GM23248 (cell line): ENCODE data around the gene GHRH. TPM values are rescaled to one million over a fixed set of nuclear protein-coding genes. Genes with fewer than 3 reads are reported as not detected.

Experiments used
- DNase-seq: peaks from one replicate; pipeline ENCODE4 v3.0.0-alpha.2; 2015
- H2AFZ ChIP-seq: fragments of 200-600 bp; sonication (generic); 2 replicates; pipeline ENCODE4 v1.6.1; 2016; ENCODE audit warnings: antibody characterized with exemption
- H3F3A ChIP-seq: fragments of 200-600 bp; sonication (generic); 2 replicates; pipeline ENCODE4 v1.6.1; 2016; ENCODE audit warnings: mild to moderate bottlenecking, antibody characterized with exemption, mixed run types; ENCODE audit not compliant: insufficient read depth
- H3K27ac ChIP-seq: fragments of 200-600 bp; sonication (generic); 2 replicates; pipeline ENCODE4 v1.5.1; 2016; ENCODE audit warnings: mild to moderate bottlenecking
- H3K27me3 ChIP-seq: fragments of 200-600 bp; sonication (generic); replicated peaks from 2 replicates; pipeline ENCODE4 v1.6.1; 2016; ENCODE audit warnings: mild to moderate bottlenecking; ENCODE audit not compliant: insufficient read depth
- H3K36me3 ChIP-seq: fragments of 200-600 bp; sonication (generic); 2 replicates; pipeline ENCODE4 v1.6.1; 2016; ENCODE audit warnings: low read depth, mild to moderate bottlenecking
- H3K4me1 ChIP-seq: fragments of 200-600 bp; sonication (generic); 2 replicates; pipeline ENCODE4 v1.6.1; 2016; ENCODE audit warnings: mild to moderate bottlenecking; ENCODE audit not compliant: insufficient read depth
- H3K4me2 ChIP-seq: fragments of 200-600 bp; sonication (generic); one replicate; pipeline ENCODE4 v1.6.1; 2016; ENCODE audit warnings: mild to moderate bottlenecking; ENCODE audit not compliant: unreplicated experiment
- H3K4me3 ChIP-seq: fragments of 200-600 bp; sonication (generic); 2 replicates; pipeline ENCODE4 v1.5.1; 2016; ENCODE audit warnings: mild to moderate bottlenecking
- H3K79me2 ChIP-seq: fragments of 200-600 bp; sonication (generic); 2 replicates; pipeline ENCODE4 v1.6.1; 2016; ENCODE audit warnings: mild to moderate bottlenecking; ENCODE audit not compliant: insufficient read depth
- H3K9ac ChIP-seq: fragments of 200-600 bp; sonication (generic); 2 replicates; pipeline ENCODE4 v1.6.1; 2016; ENCODE audit warnings: mild to moderate bottlenecking
- H3K9me2 ChIP-seq: fragments of 200-600 bp; sonication (generic); 2 replicates; pipeline ENCODE4 v1.6.1; 2016; ENCODE audit warnings: mixed run types, mild to moderate bottlenecking, moderate library complexity; ENCODE audit not compliant: insufficient read depth
- H3K9me3 ChIP-seq: fragments of 200-600 bp; sonication (generic); one replicate; pipeline ENCODE4 v1.6.1; 2017; ENCODE audit warnings: low read depth
- H4K20me1 ChIP-seq: fragments of 200-600 bp; sonication (generic); 2 replicates; pipeline ENCODE4 v1.6.0; 2016; ENCODE audit not compliant: insufficient read depth
- EZH2 ChIP-seq: fragments of 200-600 bp; sonication (generic); IDR thresholded peaks from 2 replicates; pipeline ENCODE4 v1.6.1; 2018; ENCODE audit warnings: antibody characterized with exemption, mild to moderate bottlenecking; ENCODE audit not compliant: insufficient read depth, poor library complexity, severe bottlenecking
- EZH2phosphoT487 ChIP-seq: fragments of 200-600 bp; sonication (generic); IDR thresholded peaks from 2 replicates; pipeline ENCODE4 v1.6.1; 2018; ENCODE audit warnings: antibody characterized with exemption, moderate library complexity, mild to moderate bottlenecking, low read depth; ENCODE audit not compliant: insufficient read depth
- WGBS, 2 experiments: methylation state at CpG; one replicate each; pipeline ENCODE4 v1.1.6; 2015 to 2017; ENCODE audit warnings: low lambda C conversion rate in 2 of 2, low coverage in 1 of 2; ENCODE audit errors: missing lambda C conversion rate in 2 of 2; 5-methylcytosine and 5-hydroxymethylcytosine counted together
- in situ Hi-C: fragments of 300-500 bp; cut with MboI; formaldehyde crosslinking; loops from 2 replicates; pipeline ENCODE4 v1.15.0; 2020
- polyA plus RNA-seq: library from polyadenylated mRNA; unstranded; fragments of >200 nt; fragmentation: Nextera tagmentation; extraction: Ambion mirVana; gene quantifications from 2 replicates; pipeline ENCODE4 v1.2.1, GENCODE V29; 2016
- total RNA-seq: library from RNA; depleted of rRNA; stranded (reverse); fragments of >200 nt; shearing (Covaris generic); gene quantifications from 2 replicates; pipeline ENCODE4 v1.2.3, GENCODE V29; 2014

The GHRH gene
- total and polyA plus RNA-seq, 2 experiments from 2014 or later, result not detected

GRCh38 chr20:37302981-37303380 is 41.4 kb upstream of the GHRH start:
- H3K27me3 ChIP-seq, result no peaks in the 10 kb centered on the region
- in situ Hi-C loops, result no loop called here
- WGBS, 2 experiments, result 98 to 100% methylated on average over 2 of the region's 2 CpGs
- no peak overlapping the region for H3K27ac ChIP-seq
- H3F3A ChIP-seq, result peaks cover 14% of the 10 kb centered on the region; the same call in 1 of the 2 replicates
- no peak overlapping the region for H3K4me2 ChIP-seq
- no peak for DNase-seq
- peaks cover 24% of the 10 kb centered on the region for H3K4me1 ChIP-seq
- peaks cover 22% of the 10 kb centered on the region; the same call in 1 of the 2 replicates for H3K36me3 ChIP-seq
- H3K9me3 ChIP-seq, result no peaks in the 10 kb centered on the region
- no peak overlapping the region for H3K9ac ChIP-seq
- H3K9me2 ChIP-seq, result no peaks in the 10 kb centered on the region
- no peak overlapping the region for H2AFZ ChIP-seq
- no peaks in the 10 kb centered on the region for H4K20me1 ChIP-seq
- TF ChIP-seq EZH2 (no peak), EZH2phosphoT487 (no peak)
- H3K4me3 ChIP-seq, result no peak overlapping the region
- H3K79me2 ChIP-seq, result peaks cover 82% of the 10 kb centered on the region

GRCh38 chr20:37301558-37301957 is 39.9 kb upstream of the GHRH start:
- Histone ChIP-seq H3K4me2 (no peak overlapping the region), H3K4me1 (peaks cover 36% of the 10 kb centered on the region), H3K36me3 (peaks cover 22% of the 10 kb centered on the region; the same call in 1 of the 2 replicates), H3K27ac (no peak overlapping the region), H3K9me2 (no peaks in the 10 kb centered on the region), H3K79me2 (peaks cover 78% of the 10 kb centered on the region), H3K4me3 (no peak overlapping the region), H4K20me1 (no peaks in the 10 kb centered on the region), H3F3A (peaks cover 26% of the 10 kb centered on the region), H2AFZ (no peak overlapping the region), H3K9me3 (no peaks in the 10 kb centered on the region), H3K9ac (no peak overlapping the region), H3K27me3 (no peaks in the 10 kb centered on the region)
- DNase-seq, result no peak
- no peak for TF ChIP-seq EZH2phosphoT487
- no peak for TF ChIP-seq EZH2
- in situ Hi-C loops, result no loop called here
- WGBS, 2 experiments, result 100% methylated on average over 3 of the region's 3 CpGs

GRCh38 chr20:37301120-37301519 is 39.5 kb upstream of the GHRH start:
- Histone ChIP-seq H2AFZ (no peak overlapping the region), H3K27ac (no peak overlapping the region), H3K36me3 (peaks cover 22% of the 10 kb centered on the region; the same call in 1 of the 2 replicates), H3K9me2 (no peaks in the 10 kb centered on the region), H3K9ac (no peak overlapping the region), H3K4me1 (peaks cover 41% of the 10 kb centered on the region), H3K27me3 (no peaks in the 10 kb centered on the region), H3K4me2 (no peak overlapping the region), H3F3A (peaks cover 31% of the 10 kb centered on the region), H4K20me1 (no peaks in the 10 kb centered on the region), H3K4me3 (no peak overlapping the region), H3K79me2 (peaks cover 78% of the 10 kb centered on the region), H3K9me3 (no peaks in the 10 kb centered on the region)
- WGBS, 2 experiments, result 90 to 97% methylated on average over 8 to 9 of the region's 9 CpGs
- no peak for DNase-seq
- in situ Hi-C loops, result no loop called here
- TF ChIP-seq EZH2phosphoT487, result no peak
- no peak for TF ChIP-seq EZH2

GRCh38 chr20:37299718-37300528 is 38.3 kb upstream of the GHRH start:
- Histone ChIP-seq H3K36me3 (peaks cover 22% of the 10 kb centered on the region; the same call in 1 of the 2 replicates), H3K27ac (peak overlapping the region; percentile 38), H3K79me2 (peaks cover 77% of the 10 kb centered on the region), H3K4me1 (peaks cover 52% of the 10 kb centered on the region), H3F3A (peaks cover 41% of the 10 kb centered on the region), H3K4me2 (peak overlapping the region; percentile 43), H4K20me1 (no peaks in the 10 kb centered on the region), H3K9ac (no peak overlapping the region), H3K9me2 (no peaks in the 10 kb centered on the region), H3K9me3 (no peaks in the 10 kb centered on the region), H3K4me3 (no peak overlapping the region), H3K27me3 (no peaks in the 10 kb centered on the region), H2AFZ (no peak overlapping the region)
- peak; percentile 82 for DNase-seq
- 86 to 89% methylated on average over 6 of the region's 6 CpGs for WGBS, 2 experiments
- no peak for TF ChIP-seq EZH2phosphoT487
- TF ChIP-seq EZH2, result no peak
- in situ Hi-C loops, result no loop called here
